GM21825 (cell line): ENCODE measurements around the gene TADA3.
A peak's percentile ranks its signal among the peaks of the same experiment; 100 is the strongest.

ENCODE experiments used
- ATAC-seq: cut with Tn5 transposase; IDR thresholded peaks from one replicate; pipeline ENCODE4 v1.9.1; 2021; ENCODE audit warnings: mild to moderate bottlenecking, moderate library complexity; ENCODE audit not compliant: unreplicated experiment

TADA3 gene

GRCh38 chr3:9730657-9731205, 61.5 kb downstream of the TADA3 start:
- ATAC-seq = peak; percentile 37
